B cell (primary cell): ENCODE data around the gene KRT84. TPM values are rescaled to one million over a fixed set of nuclear protein-coding genes. Genes with fewer than 3 reads are reported as not detected.

Experiments
- ATAC-seq: fragments of 200-7000 bp; cut with Tn5 transposase; one replicate; pipeline ENCODE4 v1.10.0; 2021; ENCODE audit warnings: low read depth, mild to moderate bottlenecking, moderate number of reproducible peaks, moderate library complexity
- CTCF ChIA-PET: fragments of 350-600 bp; sonication (Branson Sonifier 250); formaldehyde crosslinking; loops from one replicate; lab custom pipeline; 2021; ENCODE audit warnings: antibody characterized with exemption, inconsistent platforms; lab: Charles Lee
- POLR2A ChIA-PET: fragments of 350-600 bp; sonication (Branson Sonifier 250); formaldehyde crosslinking; loops from one replicate; lab custom pipeline; 2021; ENCODE audit warnings: antibody characterized with exemption; lab: Charles Lee
- DNase-seq: peaks from one replicate; pipeline ENCODE4 v3.0.0; 2013
- H2AFZ ChIP-seq: 2 replicates; pipeline ENCODE4 v1.6.1; 2012; ENCODE audit warnings: mild to moderate bottlenecking, low read depth, low read length; ENCODE audit not compliant: insufficient read depth, poor library complexity, severe bottlenecking
- H3K27ac ChIP-seq, 2 donors: 1 replicate in 1 of 2; 2 replicates in 1 of 2; pipeline ENCODE4 v1.5.1; 2012 to 2013; ENCODE audit warnings: low read length in 2 of 2, mild to moderate bottlenecking in 2 of 2, moderate library complexity in 1 of 2
- H3K27me3 ChIP-seq, 4 experiments: fragments of 200-600 bp in 1 of 4; sonication (generic) in 1 of 4; replicated peaks in 1 of 4; 1 replicate in 2 of 4; 2 replicates in 2 of 4; pipeline versions ENCODE4 v1.6.1 to v1.7.0; 2013 to 2016; ENCODE audit warnings: low read length in 3 of 4, mild to moderate bottlenecking in 2 of 4, mixed read lengths in 1 of 4, moderate library complexity in 1 of 4; ENCODE audit not compliant: insufficient read depth in 4 of 4, control insufficient read depth in 3 of 4; ENCODE audit errors: control extremely low read depth in 1 of 4
- H3K36me3 ChIP-seq, 2 experiments: replicated peaks in 1 of 2; 1 replicate in 1 of 2; 2 replicates in 1 of 2; pipeline versions ENCODE4 v1.6.1 to v1.7.1; 2013; ENCODE audit warnings: low read length in 1 of 2; ENCODE audit not compliant: insufficient read depth in 2 of 2, control insufficient read depth in 1 of 2; ENCODE audit errors: control extremely low read depth in 1 of 2, extremely low read depth in 1 of 2
- H3K4me1 ChIP-seq, 2 donors: fragments of 200-600 bp in 1 of 2; sonication (generic) in 1 of 2; 1 replicate in 1 of 2; 2 replicates in 1 of 2; pipeline versions ENCODE4 v1.5.1 to v1.6.1; 2013 to 2017; ENCODE audit warnings: low read length in 2 of 2; ENCODE audit not compliant: control insufficient read depth in 2 of 2, insufficient read depth in 2 of 2
- H3K4me2 ChIP-seq: replicated peaks from 2 replicates; pipeline ENCODE3; 2012; ENCODE audit warnings: mild to moderate bottlenecking, low read depth, low read length; ENCODE audit not compliant: poor library complexity, severe bottlenecking
- H3K4me3 ChIP-seq, 5 experiments: fragments of 200-600 bp in 1 of 5; sonication (generic) in 1 of 5; 1 replicate in 3 of 5; 2 replicates in 2 of 5; pipeline versions ENCODE4 v1.5.1 to v1.7.0; 2011 to 2016; ENCODE audit warnings: low read length in 4 of 5, mild to moderate bottlenecking in 4 of 5, low read depth in 2 of 5, control low read depth in 1 of 5, moderate library complexity in 1 of 5; ENCODE audit not compliant: insufficient read depth in 1 of 5; ENCODE audit errors: control extremely low read depth in 1 of 5, extremely low read depth in 1 of 5
- H3K79me2 ChIP-seq: fragments of 200-600 bp; sonication (generic); one replicate; pipeline ENCODE4 v1.6.0; 2016; ENCODE audit warnings: low read length; ENCODE audit not compliant: control insufficient read depth, insufficient read depth
- H3K9ac ChIP-seq: fragments of 200-600 bp; sonication (generic); 2 replicates; pipeline ENCODE4 v1.6.1; 2017; ENCODE audit warnings: mild to moderate bottlenecking, low read length, moderate library complexity
- H3K9me3 ChIP-seq, 3 donors: one replicate each; pipeline versions ENCODE4 v1.6.1 to v1.7.1; 2013; ENCODE audit warnings: low read length in 2 of 3; ENCODE audit not compliant: control insufficient read depth in 2 of 3, insufficient read depth in 1 of 3; ENCODE audit errors: control extremely low read depth in 1 of 3
- H4K20me1 ChIP-seq: 2 replicates; pipeline ENCODE4 v1.6.0; 2012; ENCODE audit warnings: mild to moderate bottlenecking, low read length; ENCODE audit not compliant: insufficient read depth, control insufficient read depth, poor library complexity, severe bottlenecking
- H3K27ac Mint-ChIP-seq: one replicate; pipeline ENCODE4 v1.8.0; 2021; ENCODE audit warnings: mixed read lengths
- H3K27me3 Mint-ChIP-seq: one replicate; pipeline ENCODE4 v1.8.0; 2021; ENCODE audit warnings: mixed read lengths
- H3K4me1 Mint-ChIP-seq: one replicate; pipeline ENCODE4 v1.8.0; 2021; ENCODE audit warnings: mixed read lengths
- H3K4me3 Mint-ChIP-seq: one replicate; pipeline ENCODE4 v1.8.0; 2021; ENCODE audit warnings: mixed read lengths
- H3K9me3 Mint-ChIP-seq: one replicate; pipeline ENCODE4 v1.8.0; 2022; ENCODE audit warnings: mixed read lengths; ENCODE audit not compliant: insufficient read depth
- CTCF ChIP-seq: fragments of 200-600 bp; IDR thresholded peaks from one replicate; pipeline ENCODE4 v1.8.0; 2022; ENCODE audit warnings: antibody characterized with exemption, mild to moderate bottlenecking
- EZH2 ChIP-seq: IDR thresholded peaks from 2 replicates; pipeline ENCODE4 v1.6.1; 2012; ENCODE audit warnings: borderline replicate concordance, low read depth, mild to moderate bottlenecking, moderate library complexity, low read length; ENCODE audit not compliant: insufficient read depth, poor library complexity, severe bottlenecking
- WGBS: methylation state at CpG from one replicate; pipeline ENCODE4 v1.1.5; 2013; ENCODE audit warnings: missing lambda C conversion rate; ENCODE audit not compliant: insufficient coverage; 5-methylcytosine and 5-hydroxymethylcytosine counted together
- intact Hi-C: fragments of 100-400 bp; cut with micrococcal nuclease; formaldehyde crosslinking; loops from one replicate; pipeline ENCODE4 v1.10.0; 2022
- polyA plus RNA-seq: library from polyadenylated mRNA; depleted of rRNA; stranded (reverse); fragments of >200 nt; gene quantifications from 2 replicates; pipeline ENCODE4 v1.2.3, GENCODE V29; 2012
- total RNA-seq, 2 donors: library from RNA; stranded (reverse); fragments of 120-200 nt in 1 of 2; gene quantifications; 1 replicate in 1 of 2; 2 replicates in 1 of 2; pipeline versions ENCODE4 v1.2.3 to v1.2.4, GENCODE V29; 2013 to 2022

Gene KRT84
- total and polyA plus RNA-seq, 2 donors (not counting 1 experiment from before 2014, with no cell fraction given) = not detected

GRCh38 chr12:52401926-52402325 lies 16.5 kb upstream of the KRT84 start:
- Histone ChIP-seq H3K9ac (no peak overlapping the region), H3K27me3 (peaks cover 0 to 3% (median 0%) of the 10 kb centered on the region in 4 experiments), H3K79me2 (no peaks in the 10 kb centered on the region), H3K4me2 (no peak overlapping the region), H3K36me3 (no peaks in the 10 kb centered on the region), H3K4me1 (no peaks in the 10 kb centered on the region), H2AFZ (no peak overlapping the region), H3K4me3 (no peak overlapping the region), H3K27ac (no peak overlapping the region), H3K9me3 (no peaks in the 10 kb centered on the region), H4K20me1 (no peaks in the 10 kb centered on the region)
- no peaks in the 10 kb centered on the region for H3K4me1 Mint-ChIP-seq
- POLR2A ChIA-PET = no interaction called here
- TF ChIP-seq CTCF (no peak), EZH2 (no peak)
- no peaks in the 10 kb centered on the region for H3K9me3 Mint-ChIP-seq
- 67% methylated on average over 4 of the region's 4 CpGs for WGBS
- H3K4me3 Mint-ChIP-seq = no peak overlapping the region
- H3K27ac Mint-ChIP-seq = no peak overlapping the region
- ATAC-seq (no peak), DNase-seq (no peak)
- intact Hi-C loops = no loop called here
- peaks cover 12% of the 10 kb centered on the region for H3K27me3 Mint-ChIP-seq
- CTCF ChIA-PET = no interaction called here

- Mint-ChIP-seq H3K4me1 (no peaks in the 10 kb centered on the region), H3K9me3 (no peaks in the 10 kb centered on the region), H3K27me3 (peaks cover 12% of the 10 kb centered on the region), H3K27ac (no peak overlapping the region), H3K4me3 (no peak overlapping the region)
- Histone ChIP-seq H2AFZ (no peak overlapping the region), H3K79me2 (no peaks in the 10 kb centered on the region), H3K36me3 (no peaks in the 10 kb centered on the region), H3K27me3 (peaks cover 0 to 3% (median 0%) of the 10 kb centered on the region in 4 experiments), H4K20me1 (no peaks in the 10 kb centered on the region), H3K4me1 (no peaks in the 10 kb centered on the region), H3K4me2 (no peak overlapping the region), H3K4me3 (no peak overlapping the region), H3K9me3 (no peaks in the 10 kb centered on the region), H3K9ac (no peak overlapping the region), H3K27ac (no peak overlapping the region)
- ATAC-seq (no peak), DNase-seq (no peak)
- intact Hi-C loops = no loop called here
- 83% methylated on average over 5 of the region's 5 CpGs for WGBS
- ChIA-PET CTCF (no interaction called here), POLR2A (no interaction called here)
- no peak for TF ChIP-seq EZH2
- no peak for TF ChIP-seq CTCF
Measured at GRCh38 chr12:52401526-52401925, 16.1 kb upstream of the KRT84 start.
